HG03575 (cell line): ENCODE results near the gene ALPL.

Experiments used
- ATAC-seq: cut with Tn5 transposase; IDR thresholded peaks from one replicate; pipeline ENCODE4 v1.9.1; 2021; ENCODE audit not compliant: unreplicated experiment, insufficient number of reproducible peaks, low FRiP score; ENCODE audit errors: extremely low read depth

The ALPL gene

DNA sequence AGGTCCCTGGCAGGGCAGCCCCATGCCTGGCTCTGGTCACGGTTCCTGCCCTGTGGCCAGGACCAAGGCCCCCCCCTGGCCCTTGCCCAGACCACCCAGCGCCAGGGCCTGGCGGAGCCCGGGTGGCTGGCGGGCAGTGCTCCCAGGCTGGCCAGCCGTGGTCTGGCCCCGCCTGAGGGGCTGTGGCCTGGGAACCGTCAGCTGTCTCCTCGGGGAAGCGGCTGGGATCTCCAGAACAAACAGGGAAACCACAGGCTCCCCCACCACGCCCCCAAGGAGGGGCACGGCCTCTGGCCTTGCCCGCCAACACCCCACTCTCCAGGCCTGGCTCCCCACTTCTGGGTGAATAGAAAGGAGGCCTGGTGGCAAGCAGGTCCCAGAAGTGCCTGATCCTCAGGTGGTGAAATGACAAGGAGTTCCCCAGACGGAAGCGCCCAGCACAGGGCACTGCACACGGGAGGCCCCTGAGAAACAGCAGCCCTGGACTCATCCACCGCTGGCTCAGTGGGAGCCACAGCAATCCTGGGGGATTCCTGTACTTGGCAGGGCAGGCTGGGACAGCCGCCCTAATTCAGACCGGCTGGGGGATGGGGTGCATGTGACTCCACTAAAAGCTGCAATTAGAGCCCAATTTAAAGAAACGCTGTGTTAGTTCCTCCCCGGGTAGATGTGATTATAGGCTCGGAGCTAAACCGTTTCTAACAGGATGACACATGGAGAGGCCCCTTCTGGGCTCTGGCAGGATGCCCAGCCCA is 81.1 kb downstream of the ALPL start:
- ATAC-seq: no peak

DNA sequence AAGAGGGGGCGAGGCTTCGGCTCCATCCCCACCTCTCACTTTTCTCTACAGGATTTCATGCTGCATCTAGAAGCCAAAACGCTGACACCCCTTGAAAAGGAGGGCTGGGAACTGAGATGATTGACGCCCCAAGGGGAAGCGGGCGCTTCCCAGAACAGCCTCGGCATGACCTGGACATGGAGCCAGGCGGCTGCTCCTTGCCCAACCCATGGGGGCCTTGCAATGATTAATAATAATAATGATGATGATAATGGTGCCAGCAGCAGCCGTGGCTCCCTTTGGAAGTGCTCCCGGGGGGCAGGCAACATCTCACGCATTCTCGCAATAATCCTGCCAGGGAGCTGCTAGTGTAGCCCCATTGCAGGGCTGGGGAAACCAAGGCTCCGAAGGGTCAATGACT is 81.7 kb downstream of the ALPL start:
- ATAC-seq: no peak

DNA sequence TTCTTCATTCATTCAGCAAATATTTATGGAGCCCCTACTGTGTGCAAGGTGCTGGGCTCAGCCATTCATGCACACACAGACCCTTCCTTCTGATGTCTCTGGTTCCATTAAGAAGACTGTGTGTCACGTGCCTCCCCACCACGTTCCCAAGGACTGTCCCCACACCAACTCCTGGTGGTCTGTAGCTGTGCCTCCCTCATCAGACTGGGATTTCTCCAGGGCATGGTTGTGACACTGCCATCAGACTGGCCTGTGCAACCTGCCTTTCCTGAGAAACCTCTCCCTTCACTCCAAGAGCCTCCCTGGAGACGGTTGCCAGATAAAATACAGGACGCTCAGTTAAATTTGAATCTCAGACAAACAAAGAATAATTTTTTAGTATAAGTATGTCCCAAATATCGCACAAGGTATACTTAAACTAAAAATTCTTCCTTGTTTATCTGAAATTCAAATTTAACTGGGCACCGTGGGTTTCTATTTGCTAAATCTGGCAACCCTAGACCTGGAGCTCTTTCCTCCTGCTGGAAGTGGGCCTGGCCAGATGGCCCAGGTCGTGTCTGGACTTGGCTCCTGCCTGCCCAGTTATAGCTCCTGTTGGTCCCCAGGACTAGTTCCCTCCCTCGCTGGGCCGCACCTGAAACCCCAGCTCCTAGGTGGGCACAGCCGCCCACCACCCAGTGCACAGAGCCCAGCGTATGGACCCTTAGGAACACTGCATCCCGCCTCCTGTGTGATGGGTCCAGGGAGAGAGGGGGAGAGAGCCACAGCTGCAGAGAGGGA is 83.1 kb downstream of the ALPL start:
- ATAC-seq: no peak

DNA sequence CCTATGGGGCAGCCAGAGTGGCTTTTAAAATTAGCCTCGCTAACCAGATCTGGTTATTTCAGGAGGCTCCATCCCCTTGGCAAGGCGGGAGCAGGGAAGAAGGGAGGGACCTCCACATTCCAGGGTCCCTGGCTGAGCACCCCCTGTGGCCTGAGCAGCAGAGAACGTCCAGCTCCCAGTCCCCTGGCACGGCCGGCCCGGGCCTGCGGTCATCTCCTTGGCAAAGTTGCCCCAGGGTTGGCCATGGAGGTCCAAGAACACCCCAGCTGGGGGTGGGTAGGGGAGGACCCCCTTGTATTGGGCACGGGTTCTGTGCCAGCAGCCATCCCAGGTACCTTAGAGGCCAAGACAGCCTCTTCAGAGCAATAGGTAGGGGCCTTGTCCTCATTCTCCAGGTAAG is 84.0 kb downstream of the ALPL start:
- ATAC-seq: no peak

DNA sequence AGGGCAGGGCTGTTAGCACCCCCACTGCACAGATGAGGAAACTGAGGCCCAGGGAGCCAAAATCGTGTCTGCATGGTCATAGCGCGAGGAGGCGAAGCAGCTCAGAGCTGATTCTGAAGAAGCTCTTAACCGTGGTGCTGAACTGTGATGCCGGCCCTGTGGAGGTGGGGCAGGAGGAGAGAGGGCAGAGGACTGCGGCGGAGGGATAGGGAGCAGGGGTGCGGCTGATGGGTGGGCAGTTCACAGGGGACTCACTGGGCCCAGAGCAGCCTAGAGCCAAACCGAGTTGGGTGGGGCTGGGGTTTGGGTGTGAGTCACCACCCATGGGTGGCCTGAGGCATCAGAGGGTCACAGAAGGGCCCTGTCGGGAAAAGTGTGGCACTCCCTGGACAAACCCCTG is 85.3 kb downstream of the ALPL start:
- ATAC-seq: no peak

DNA sequence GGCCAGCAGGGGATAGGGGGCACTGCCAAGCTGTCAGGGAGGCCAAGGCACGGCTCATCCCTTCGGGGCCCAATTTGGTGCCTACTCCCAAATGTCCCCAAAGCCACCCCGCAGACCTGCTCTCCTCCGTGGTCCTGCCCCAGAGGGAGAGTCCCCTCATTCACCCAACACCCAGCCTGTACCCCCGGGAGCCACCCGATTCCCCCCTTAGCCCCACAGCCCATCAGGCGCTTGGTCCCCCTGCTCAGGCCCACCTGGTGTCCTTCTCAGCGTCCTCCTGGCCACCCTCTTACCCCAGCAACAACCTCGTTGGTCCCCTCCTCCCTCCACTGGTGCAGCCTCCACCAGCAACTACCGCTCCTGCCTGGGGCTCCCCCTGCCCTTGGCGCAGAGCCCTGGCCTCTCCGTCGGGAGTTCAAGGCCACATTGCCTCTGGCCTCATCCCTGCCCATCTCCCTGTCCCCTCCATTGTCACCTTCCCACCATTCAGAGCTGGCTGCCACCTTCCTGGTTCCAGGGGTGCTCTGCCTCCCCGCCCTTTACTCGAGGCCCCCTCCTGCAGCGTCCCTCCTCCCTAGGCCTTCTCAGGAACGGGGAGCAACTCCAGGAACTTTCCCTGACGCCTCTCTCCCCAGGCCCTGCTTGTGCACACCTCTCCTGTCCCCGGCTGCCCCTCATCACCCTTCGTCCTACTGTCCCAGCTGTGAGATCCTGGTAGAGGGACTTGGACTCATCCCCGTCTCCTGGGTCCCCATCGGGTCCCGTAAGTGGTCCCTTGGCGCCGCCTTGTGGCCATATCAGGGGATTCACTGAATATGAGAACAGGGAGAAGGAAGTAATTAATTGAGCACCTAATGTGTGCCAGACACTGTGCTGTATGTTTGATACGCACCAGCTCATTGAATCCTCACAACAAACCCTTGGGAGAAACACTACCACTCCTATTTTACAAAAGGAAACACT is 86.0 kb downstream of the ALPL start:
- ATAC-seq: no peak

DNA sequence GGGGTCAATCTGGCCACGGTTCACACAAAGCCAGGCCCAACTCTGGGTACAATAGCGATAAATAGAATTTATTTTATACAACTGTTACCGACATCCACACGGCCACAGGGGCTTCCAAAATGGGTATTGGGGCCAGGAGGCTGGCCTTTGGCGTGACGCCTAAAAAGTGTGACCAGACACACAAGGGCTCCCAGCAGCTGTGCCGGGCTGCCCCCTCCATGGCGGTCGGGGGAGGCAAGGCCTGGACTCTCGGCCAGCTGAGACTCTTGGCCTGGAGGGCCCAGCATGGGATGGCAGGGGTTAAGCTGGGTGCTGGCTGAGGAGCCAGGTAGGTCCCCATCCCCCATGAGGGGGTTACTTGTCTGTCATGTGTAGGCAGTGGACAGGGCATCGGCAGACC is 87.0 kb downstream of the ALPL start:
- ATAC-seq: no peak

DNA sequence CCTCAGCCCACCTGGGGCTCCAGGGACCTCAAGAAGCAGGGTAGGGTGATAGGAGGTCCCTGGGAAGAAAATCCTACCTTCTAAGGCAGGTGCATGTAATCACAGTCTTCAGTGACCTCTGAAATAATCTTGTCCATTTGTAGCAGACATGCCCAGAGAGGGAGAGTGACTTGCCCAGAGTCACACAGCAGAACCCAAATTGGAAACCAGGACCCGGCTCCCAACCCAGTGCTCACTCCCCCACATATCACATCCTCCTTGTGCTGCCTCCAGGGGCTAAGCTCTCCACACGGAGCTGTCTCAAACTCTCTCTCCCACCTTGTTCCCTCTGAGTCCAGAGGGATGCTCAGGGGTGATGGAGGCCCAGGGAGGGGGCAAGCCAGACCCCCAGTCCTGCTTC is 87.4 kb downstream of the ALPL start:
- ATAC-seq: no peak

DNA sequence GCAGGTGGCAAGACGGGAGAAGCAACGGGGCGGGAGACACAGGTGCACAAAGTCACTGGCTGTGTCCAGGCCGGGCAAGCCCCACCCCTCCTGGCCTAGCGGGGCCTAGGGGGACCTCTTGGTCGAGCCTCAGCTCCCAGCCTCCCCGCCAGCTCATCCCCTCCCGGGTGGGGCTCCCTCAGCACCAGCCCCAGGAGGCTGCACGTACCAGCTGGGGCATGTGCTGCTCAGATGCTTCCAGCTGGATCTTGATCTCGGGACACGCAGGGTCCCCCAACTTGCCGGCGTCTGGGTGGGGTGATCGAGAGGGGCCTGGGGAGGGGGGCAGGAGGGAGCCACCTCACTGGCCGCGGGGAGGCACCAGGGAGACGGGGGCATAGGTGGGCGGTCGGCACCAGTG is 88.5 kb downstream of the ALPL start:
- no peak for ATAC-seq

DNA sequence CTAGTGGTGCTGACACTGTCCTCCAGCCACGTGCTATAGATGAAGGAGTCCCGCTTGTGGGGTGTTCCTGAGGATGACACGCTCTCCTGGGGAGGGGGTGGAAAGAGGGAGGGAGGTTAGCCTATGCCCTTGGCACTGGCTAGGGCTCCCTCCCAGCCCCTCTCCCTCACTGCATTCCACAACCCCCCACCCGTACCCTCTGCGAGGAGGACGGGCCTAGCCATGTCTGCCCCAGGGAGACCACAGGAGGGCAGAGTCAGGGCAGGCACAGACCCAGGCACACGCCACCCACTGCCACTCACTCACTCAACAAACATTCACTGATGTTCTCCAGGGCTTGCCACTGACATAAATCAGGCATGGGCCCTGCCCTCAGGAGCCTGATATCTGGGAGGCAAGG is 89.2 kb downstream of the ALPL start:
- no peak for ATAC-seq

DNA sequence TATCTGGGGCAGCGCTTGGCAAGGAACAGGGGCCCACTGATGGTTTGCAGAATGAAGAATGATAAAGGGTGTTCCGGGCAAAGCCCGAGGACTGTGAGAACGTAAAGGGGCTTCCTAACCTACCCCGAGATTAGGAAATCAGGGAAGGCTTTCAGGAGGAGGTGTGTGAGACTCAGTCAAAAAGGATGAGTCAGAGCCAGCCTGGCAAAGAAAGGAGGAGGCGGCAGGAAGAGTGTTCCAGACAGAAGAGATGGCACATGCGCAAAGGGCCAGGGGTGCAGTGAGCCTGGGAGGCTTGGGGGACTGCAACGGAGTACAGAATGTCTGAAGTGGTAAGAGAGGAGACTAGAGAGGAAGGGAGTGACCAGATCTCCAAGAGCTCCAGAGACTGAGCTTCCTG is 89.7 kb downstream of the ALPL start:
- no peak for ATAC-seq

DNA sequence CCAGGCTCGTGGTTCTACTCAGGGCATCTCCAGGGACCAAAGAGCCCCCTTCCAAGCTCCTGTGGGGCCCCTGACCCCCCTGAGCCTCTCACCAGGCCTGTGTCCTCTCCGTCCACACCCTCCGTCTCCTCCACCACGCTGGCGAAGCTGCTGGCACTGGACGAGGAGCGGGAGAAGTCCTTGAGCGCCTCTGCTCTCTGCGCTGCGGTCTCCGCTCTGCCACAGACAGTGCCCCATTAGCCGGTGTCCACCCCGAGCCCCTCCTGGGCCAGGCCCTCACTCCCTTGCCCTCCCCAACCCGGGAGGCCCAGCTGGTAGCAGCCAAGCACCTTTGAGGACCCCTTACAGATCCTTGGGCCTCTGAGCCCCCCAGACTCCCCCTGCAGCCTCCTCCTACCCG is 90.2 kb downstream of the ALPL start:
- ATAC-seq: no peak

DNA sequence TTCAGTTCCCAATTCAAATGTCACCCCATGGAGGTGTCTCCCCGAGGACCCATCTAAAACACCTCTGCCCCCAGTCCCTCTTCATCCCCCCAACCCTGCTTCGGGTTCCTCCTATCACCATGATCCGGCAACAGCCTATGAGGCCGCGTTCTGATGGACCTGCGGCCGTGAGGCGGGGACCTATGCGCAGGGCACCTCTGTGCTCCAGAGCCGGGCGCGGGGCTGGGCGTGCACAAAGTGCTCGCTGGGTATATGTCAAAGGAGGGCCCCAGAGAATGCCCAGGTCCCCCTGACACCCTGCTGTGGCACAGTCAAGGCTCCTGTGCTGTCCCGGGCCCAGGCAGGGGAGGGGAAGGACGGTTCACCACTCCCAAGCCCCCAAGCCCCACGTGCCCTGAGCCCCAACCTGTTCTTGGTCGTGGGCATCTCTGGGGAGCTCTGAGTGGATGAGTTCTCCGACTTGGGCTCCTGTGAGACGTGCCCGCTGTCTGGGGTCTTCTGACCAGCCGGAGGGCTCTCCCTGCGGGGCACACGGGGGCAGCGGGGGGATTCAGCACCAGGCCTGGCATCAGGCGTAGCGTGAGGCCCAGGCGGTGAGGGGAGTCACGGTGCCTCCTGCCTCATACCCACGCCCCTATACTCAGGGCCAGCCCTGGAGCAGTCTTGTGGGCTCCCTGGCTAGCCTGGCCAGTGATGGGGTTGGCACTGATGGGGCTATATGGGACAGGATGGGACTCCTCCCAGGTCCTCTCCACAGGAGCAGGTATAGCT is 92.2 kb downstream of the ALPL start:
- no peak for ATAC-seq

DNA sequence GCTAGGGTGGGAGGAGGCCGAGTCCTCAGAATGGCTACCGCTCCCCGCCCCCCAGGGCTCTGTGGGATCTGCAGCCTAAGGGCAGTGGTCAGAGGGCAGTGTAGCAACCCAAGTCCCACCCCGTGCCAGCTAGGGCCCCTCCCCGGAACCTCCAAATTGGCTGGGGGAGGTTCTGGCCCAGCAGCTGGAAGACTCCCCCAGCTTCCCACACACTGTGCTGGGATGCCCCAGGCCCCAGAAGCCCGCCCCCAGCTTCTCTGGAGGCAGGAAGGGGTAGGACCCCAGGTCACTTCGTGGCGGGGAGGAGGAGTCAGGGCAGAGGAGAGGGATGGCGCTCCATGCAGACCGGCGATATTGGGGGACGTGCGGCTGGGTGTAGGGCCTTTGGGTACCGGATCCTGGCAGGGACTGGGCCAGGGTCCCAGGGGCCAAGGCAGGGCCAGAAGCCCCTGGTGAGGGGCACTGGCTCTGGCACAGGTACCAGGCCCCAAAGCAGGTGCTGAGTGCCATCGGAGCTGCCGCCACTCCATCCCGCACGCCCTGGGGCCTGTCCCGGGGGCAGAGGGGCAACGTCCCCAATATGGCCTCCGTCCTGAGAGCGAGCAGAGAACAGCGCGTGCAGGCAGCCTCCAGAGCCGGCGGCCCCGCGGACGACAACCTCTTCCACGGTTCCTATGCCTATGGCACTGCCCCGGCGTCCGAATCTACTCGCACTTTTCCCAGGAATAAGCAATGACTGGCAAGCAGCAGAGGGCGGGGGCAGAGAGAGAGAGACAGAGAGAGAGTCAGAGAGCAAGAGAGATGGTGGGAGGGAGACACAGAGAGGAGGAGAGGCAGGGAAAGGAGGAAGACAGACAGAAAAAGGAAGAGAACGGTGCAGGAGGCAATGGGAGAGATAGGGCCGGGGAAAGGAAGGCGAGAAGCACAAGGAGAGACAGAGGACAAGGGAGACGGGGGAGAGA is 94.2 kb downstream of the ALPL start:
- ATAC-seq: no peak

DNA sequence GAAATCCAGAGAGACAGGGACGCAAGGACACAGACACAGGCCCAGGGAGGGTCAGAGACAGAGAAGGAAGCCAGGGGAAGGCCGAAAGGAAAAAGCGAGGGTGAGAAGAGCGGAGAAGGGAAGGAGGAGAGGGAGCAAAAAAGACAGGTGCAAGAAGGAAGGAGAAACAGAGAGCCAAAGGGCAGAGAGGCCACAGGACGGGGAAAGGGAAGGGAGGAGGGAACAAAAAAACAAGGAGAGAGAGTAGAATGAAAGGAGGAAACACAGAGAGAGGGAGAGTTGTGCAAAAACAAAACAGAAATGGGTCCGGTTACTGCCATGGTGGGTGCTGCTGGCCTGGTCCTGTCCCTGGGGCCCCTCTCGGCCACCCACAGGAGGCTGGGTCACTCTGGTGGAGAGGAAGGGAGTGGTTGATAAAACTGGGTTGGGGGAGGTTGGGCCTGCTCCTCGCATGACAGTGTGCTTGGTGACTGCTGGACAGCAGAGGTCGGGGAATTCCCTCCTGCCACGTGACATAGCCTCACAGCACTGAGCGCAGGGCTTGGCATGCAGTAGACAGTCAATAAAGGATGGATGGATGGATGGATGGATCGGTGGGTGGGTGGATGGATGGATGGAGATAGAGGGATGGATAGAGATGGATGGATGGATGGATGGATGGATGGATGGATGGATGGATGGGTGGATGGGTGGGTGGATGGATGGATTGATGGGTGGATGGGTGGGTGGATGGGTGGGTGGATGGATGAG is 95.2 kb downstream of the ALPL start:
- ATAC-seq: no peak

DNA sequence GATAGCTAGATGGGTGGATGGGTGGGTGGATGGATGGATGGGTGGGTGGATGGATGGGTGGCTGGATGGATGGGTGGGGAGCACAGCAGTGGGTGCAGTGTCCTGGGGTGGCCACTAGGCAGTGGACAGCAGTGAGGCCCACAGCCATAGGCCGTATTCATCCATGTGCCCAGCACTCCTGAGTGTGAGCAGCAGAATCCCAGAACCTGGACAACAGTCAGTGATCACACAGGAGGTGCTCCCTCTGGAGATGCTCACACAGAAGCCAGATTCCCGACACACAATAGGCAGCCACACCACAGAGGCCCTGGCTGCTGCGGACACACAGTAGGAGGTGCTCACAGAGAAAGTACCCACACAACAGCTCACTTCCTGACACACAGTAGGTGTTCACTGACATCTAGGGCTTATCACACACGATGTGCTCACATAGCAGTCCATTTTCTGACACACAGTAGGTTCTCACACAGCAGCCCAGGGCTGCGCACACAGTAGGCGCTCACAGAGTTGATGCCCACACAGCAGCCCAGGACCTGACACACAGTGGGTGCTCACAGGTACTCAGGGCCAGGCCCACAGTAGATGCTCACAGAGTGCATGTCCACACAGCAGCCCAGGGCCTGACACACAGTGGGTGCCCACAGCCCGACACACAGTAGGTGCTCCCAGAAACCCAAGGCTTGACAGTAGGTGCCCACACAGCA is 95.9 kb downstream of the ALPL start:
- no peak for ATAC-seq
